GM18867 (cell line): ENCODE measurements around the gene SORBS2.

ENCODE experiments used
- ATAC-seq: cut with Tn5 transposase; IDR thresholded peaks from one replicate; pipeline ENCODE4 v1.9.1; 2021; ENCODE audit warnings: mild to moderate bottlenecking, moderate library complexity; ENCODE audit not compliant: unreplicated experiment

SORBS2 gene

GRCh38 chr4:185774845-185775680 is 36.9 kb downstream of the SORBS2 start:
- ATAC-seq: no peak

GRCh38 chr4:185774131-185774653 is 37.8 kb downstream of the SORBS2 start:
- ATAC-seq: no peak

- ATAC-seq: no peak
Measured at GRCh38 chr4:185773419-185773818, 38.6 kb downstream of the SORBS2 start.

DNA sequence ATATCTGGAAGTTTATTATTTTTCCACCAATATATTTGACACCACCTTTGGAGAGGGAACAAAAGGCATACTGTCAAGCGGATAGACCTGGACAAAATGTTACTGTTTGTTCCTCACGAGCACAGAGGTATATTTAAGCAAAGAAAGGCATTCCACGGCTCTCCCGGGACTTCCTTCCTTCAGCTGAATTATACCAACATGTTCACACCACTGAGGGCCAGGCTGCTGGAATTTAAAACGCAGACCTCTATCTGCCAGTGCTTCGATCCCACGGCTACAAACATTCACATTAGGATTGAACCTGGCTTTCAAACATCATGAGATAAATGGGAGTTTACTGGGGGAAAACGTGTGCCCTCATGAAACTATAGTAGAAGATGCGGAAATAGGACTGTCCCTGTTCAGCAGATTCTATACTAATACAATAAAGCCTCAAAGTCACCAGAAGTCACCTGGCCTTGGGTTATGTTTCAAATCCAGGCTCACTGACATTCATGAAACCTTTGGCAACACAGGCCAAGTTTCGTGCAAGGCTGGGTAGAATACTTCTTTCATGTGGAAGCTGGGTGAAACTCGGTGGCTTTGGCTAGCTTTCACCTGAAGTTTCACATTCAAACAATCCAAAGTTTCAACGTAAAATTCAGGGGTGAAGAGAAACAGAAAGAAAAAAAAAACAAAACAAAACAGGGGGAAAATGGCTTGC is 39.5 kb downstream of the SORBS2 start:
- no peak for ATAC-seq

- no peak for ATAC-seq
Measured at GRCh38 chr4:185771711-185772390, 40.1 kb downstream of the SORBS2 start.

DNA sequence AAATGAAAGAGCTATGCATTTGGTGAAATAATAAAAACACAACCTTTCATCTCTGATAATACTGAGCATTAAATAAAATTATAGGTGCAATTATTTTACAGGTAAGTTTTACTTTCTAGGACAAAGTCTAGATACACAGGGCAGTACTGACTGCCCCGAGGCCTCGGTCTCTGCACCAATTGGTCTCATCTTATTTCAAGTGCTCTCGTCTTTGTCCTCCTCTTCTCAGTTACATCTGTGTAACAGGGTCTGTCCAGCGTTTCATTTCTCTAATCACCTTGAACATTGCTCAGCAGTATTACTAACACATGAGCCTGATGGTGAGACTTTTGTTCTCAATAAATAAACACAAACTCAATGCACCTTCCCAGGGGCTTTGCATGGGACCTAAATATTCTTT is 44.5 kb downstream of the SORBS2 start:
- ATAC-seq: no peak

DNA sequence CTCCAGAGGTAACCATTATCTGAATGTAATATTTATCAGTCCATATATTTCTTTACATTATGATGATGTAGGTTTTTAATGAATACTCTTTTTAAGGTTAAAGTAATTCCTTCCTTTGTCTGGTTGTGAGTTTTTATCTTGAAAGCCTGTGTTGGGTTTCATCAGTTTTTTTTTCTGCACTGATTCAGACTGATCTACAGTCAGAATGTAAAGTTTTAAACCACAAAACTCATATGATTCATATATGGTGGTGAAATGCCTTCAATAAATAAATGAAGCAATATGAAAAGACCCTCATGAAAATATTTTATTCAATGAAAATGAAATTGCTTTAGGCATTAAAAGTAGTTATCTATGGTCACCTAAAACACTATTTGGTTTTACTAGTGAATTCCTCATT is 47.1 kb downstream of the SORBS2 start:
- ATAC-seq: no peak

GRCh38 chr4:185761352-185762235 is 50.4 kb downstream of the SORBS2 start:
- ATAC-seq: no peak

- ATAC-seq: no peak
Measured at GRCh38 chr4:185758807-185759206, 53.2 kb downstream of the SORBS2 start.

DNA sequence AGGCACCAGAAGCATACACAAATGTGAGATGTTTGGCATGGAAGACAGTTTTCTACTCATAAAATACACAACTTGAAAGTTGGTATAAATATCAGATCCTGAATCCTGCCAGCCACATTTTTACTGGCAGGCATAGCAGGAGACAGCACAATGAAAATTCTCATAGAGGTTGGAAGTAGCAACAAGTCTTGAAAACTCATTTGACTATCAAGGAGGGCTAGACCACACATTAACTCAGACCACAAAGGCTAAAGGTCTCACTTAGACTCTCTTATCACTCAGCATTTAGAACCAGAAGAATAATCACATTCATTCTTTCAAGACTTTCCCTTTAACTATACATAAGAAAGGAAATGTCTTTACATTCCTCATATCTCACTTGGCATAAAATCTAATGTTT is 56.5 kb downstream of the SORBS2 start:
- no peak for ATAC-seq

DNA sequence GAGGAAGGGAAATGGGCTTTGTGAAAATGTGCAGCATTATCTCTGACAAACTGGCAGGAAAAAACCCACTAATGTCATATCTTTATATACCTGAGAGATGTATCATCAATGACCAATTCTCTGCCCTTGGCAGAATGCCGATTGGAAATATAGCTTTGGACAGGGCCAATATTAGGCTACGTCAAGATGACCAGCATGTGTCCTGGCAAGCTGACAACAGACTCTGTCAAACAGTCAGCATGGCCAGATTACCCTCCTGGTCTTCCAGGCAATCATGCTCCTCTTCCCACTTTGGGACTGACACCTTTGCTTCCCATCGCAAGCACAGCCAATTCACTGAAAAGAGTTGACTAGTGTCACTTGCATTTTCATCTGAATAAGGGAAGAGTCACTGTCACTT is 57.0 kb downstream of the SORBS2 start:
- ATAC-seq: no peak

DNA sequence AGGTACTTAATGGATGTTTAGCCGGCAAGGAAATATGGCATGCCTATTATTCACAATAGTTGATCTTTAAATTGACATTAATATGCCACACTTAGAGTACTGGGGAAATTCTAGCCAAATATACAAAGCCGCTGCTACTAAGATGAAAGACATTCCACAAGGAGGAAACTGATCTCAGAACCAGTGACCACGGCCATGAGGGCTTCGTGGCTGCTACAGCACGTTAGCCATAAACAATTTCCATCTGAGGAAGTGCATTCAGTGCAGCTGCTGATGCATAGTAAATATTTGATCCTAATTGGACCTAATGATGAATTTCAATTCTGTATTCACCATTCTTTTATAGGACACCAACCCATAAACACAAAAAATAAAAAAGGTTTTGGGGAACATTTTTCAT is 59.1 kb downstream of the SORBS2 start:
- no peak for ATAC-seq

GRCh38 chr4:185749858-185750257 is 62.1 kb downstream of the SORBS2 start:
- ATAC-seq: no peak

DNA sequence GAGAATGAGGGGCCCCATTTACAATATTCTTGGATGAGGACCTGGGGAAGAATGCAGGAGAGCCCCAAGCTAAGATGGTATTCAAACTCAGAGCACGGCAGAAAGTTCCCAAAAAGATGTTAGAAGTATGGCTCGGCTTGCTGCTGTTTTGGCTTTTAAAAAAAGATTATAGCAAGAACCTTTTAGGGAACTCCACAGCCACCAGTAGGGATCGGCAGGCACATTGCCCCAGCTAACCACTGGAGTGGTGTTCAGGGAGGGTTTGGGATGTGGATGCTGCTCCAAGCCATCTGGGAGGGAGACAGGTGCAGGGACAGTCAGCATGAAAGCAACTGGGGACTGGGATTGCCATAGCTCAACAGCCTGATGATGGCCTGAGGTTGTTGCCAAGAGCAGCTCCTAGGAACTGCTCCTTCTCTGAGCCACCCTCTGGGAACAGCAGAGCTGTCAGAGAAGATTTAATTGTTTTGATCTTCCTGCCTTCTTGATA is 63.0 kb downstream of the SORBS2 start:
- no peak for ATAC-seq

DNA sequence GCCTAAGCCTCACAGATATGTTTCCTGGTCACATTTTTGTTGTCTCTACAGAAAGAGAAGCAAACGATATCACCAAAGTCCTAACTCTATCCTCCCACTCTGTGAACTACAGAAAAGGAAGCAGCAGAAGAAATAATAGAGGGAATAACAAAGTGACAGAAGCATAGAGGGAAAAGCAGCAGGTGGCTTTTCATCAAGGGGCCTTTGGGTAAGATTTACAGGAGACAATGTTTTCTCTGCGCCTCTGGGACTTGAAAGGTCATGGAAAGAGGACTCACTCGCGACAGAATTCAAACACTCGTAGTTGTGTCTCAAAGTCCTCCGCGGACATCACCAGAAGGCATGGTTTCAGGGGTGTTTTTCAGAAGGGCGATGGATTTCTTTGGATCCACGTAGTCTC is 66.1 kb downstream of the SORBS2 start:
- no peak for ATAC-seq

GRCh38 chr4:185744946-185745345 is 67.0 kb downstream of the SORBS2 start:
- no peak for ATAC-seq

DNA sequence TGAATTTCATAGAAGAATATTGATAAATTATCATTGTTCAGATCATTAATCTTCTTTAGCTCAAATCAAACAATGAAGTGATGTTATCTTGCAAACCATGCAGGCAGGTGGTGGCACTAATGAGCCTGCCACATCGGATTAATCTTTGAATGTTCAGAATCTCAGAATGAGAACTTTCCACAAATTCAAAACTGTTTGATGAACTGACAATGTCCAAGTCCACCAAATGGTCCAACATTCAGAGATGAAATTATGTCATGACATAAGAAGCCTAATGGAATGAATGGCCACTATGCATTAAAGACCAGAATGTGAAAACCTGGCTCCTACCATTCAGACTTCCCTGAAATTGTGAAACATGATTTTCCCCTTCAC is 67.5 kb downstream of the SORBS2 start:
- no peak for ATAC-seq

- ATAC-seq: no peak
Measured at GRCh38 chr4:185743722-185744487, 68.1 kb downstream of the SORBS2 start.

GRCh38 chr4:185742766-185743165 is 69.2 kb downstream of the SORBS2 start:
- ATAC-seq: peak; percentile 37

DNA sequence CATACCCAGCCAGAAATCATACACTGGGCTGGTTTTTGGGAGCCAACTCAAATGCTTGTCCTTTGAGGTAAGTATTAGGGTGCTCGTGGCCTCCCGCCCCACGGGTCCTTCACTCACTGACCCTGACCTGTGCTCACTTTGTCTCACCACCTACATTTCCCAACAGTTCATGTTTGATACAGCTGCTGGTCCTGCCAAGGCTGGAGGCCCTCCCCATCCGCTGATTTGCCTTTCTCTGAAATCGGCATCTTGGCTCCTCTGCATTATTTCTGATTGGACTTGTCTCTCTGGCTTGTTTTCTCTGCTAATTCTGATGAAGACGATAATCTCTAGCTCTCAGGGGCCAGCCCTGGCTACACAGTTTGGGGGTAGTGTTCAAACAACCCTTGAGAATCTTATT is 70.2 kb downstream of the SORBS2 start:
- no peak for ATAC-seq
